ENCODE data around the gene CLPTM1L.
"Not testable (repeated sequence)": the region's sequence is repeated elsewhere in the genome, so short reads cannot be mapped to it uniquely, and the experiment has no call there.

Gene CLPTM1L

DNA sequence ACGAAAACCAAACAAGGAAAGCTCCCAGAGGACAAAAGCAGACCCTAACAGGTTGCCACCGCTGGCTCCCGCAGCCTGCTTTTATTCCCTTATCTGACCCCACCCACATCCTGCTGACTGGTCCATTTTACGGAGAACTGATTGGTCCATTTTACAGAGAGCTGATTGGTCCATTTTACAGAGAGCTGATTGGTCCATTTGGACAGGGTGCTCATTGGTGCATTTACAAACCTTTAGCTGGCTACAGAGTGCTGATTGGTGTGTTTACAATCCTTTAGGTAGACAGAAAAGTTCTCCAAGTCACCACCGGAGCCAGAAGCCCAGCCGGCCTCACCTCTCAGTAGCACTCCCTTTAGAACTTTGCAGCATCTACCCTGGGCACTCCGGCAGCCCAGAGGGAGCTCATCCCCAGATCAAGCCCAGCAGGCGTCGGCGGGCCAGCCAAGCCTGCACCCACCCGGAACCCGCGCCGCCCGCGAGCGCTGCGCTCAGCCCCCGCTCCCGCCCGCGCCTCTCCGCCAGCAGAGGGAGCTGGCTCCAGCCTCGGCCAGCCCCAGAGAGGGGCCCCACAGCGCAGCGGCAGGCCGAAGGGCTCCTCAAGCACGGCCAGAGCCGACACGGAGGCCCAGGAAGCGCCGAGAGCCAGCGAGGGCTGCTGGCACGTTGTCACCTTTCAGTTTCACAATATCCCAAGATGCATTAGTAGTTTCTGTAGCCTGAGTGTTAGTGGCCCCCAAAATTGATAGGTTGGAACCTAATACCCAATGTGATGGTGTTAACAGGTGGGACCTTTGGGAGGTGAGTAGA, 35.3 kb upstream of the CLPTM1L start:
- no peaks in the 10 kb centered on the region for H3K36me3 ChIP-seq (ENCODE audit: control insufficient read depth, insufficient read depth, low read length)
- no peak overlapping the region for H3K9ac ChIP-seq (ENCODE audit: low read length)
- H3K9me3 ChIP-seq (ENCODE audit: control insufficient read depth, insufficient read depth, low read depth, low read length) = peaks cover 12% of the 10 kb centered on the region; the same call in 1 of the 2 replicates
- no peak overlapping the region for H3K27ac ChIP-seq (ENCODE audit: low read depth, low read length)
- no peak overlapping the region for H3K4me3 ChIP-seq (ENCODE audit: low read depth, low read length)
- H3K27me3 ChIP-seq (ENCODE audit: control insufficient read depth, insufficient read depth, low read length) = peaks cover 55% of the 10 kb centered on the region
- peaks cover 4% of the 10 kb centered on the region; the same call in 1 of the 2 replicates for H3K4me1 ChIP-seq (ENCODE audit: control insufficient read depth, insufficient read depth, low read length)

DNA sequence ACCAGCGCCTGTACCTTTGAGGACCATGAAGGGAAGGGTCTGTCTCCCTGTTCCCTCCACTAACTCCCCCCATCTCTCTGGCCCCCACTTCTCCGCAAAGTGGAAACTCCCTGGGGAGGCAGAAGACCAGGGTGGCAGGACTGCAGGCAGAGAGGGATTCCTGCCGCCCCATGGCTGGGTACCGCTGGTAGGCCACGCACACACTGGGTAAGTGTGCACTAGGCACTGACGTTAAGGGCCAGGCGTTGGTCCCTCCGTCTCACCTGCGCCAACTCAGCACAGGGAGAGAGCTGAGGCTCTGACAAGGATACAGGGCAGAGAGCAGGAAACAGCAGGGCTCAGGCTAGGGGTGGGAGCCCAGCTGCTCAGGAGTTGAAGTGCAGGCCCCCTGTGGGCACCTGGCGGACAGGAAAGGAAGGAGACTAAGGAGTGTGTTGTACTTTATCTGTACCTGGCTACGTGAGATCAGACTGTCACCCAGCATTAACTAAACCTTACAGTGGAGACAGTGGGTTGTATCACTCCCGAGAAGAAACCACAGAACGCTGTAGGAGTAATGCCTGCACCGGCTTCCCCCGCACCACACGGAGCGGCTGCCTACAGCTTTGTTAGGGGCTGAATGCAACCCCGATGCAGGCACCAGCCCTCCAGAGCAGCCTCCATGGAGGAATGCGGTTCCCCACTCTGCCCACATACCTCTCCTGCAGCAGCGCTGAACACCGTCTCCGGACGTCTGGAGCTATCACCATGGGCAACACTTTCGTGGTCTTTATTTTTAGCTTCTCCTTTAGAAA, 34.2 kb upstream of the CLPTM1L start:
- H3K9me3 ChIP-seq (ENCODE audit: control insufficient read depth, insufficient read depth, low read depth, low read length) = peaks cover 12% of the 10 kb centered on the region; the same call in 1 of the 2 replicates
- H3K9ac ChIP-seq (ENCODE audit: low read length) = no peak overlapping the region
- no peak overlapping the region for H3K27ac ChIP-seq (ENCODE audit: low read depth, low read length)
- H3K36me3 ChIP-seq (ENCODE audit: control insufficient read depth, insufficient read depth, low read length) = no peaks in the 10 kb centered on the region
- no peak overlapping the region for H3K4me3 ChIP-seq (ENCODE audit: low read depth, low read length)
- H3K4me1 ChIP-seq (ENCODE audit: control insufficient read depth, insufficient read depth, low read length) = peaks cover 4% of the 10 kb centered on the region; the same call in 1 of the 2 replicates
- H3K27me3 ChIP-seq (ENCODE audit: control insufficient read depth, insufficient read depth, low read length) = peaks cover 48% of the 10 kb centered on the region

DNA sequence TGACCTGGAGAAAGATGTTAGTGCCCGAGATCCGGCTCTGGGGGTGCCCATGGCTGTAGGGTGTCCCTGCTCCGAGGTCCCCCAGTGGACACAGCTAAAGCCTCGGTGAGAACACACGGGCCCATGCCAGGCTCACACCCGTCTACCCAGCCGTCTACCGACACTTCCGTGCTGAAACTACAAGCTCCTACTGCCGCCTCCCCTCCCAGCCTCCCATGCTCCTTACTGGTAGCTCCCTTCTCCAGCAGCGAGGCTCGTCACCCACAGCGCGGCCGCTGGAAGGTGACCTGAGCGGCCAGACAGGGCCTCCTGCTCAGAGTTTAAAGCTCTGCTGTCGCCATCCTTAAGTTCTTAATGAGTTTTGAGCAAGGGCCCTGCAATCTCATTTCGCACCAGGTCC, 33.2 kb upstream of the CLPTM1L start:
- H3K27ac ChIP-seq (ENCODE audit: low read depth, low read length) = no peak overlapping the region
- H3K9ac ChIP-seq (ENCODE audit: low read length) = no peak overlapping the region
- H3K4me3 ChIP-seq (ENCODE audit: low read depth, low read length) = no peak overlapping the region
- peaks cover 39% of the 10 kb centered on the region for H3K27me3 ChIP-seq (ENCODE audit: control insufficient read depth, insufficient read depth, low read length)
- H3K36me3 ChIP-seq (ENCODE audit: control insufficient read depth, insufficient read depth, low read length) = no peaks in the 10 kb centered on the region
- H3K4me1 ChIP-seq (ENCODE audit: control insufficient read depth, insufficient read depth, low read length) = peaks cover 4% of the 10 kb centered on the region; the same call in 1 of the 2 replicates
- H3K9me3 ChIP-seq (ENCODE audit: control insufficient read depth, insufficient read depth, low read depth, low read length) = peaks cover 12% of the 10 kb centered on the region; the same call in 1 of the 2 replicates

DNA sequence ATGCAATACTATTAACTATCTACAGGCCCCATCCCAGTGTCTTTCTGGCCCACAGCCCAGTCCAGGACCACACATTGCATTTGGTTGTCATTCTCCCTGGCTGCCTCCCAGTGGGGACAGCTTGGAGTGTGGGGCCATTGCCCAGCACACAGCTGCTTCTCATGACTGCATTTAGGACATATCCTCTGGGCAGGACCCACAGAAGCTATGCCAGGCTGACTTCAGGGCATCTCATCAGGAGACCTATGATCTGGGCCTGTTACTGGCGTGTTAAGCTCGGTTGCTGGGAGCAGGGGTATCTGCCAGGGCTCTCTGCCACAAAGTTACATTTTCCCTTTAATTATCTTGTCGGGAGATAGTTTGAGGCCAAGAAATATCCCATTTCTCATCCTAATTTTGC, 32.1 kb upstream of the CLPTM1L start:
- H3K9ac ChIP-seq (ENCODE audit: low read length) = no peak overlapping the region
- H3K27me3 ChIP-seq (ENCODE audit: control insufficient read depth, insufficient read depth, low read length) = peaks cover 35% of the 10 kb centered on the region
- no peak overlapping the region for H3K27ac ChIP-seq (ENCODE audit: low read depth, low read length)
- H3K9me3 ChIP-seq (ENCODE audit: control insufficient read depth, insufficient read depth, low read depth, low read length) = peaks cover 12% of the 10 kb centered on the region; the same call in 1 of the 2 replicates
- peaks cover 4% of the 10 kb centered on the region; the same call in 1 of the 2 replicates for H3K4me1 ChIP-seq (ENCODE audit: control insufficient read depth, insufficient read depth, low read length)
- H3K4me3 ChIP-seq (ENCODE audit: low read depth, low read length) = no peak overlapping the region
- no peaks in the 10 kb centered on the region for H3K36me3 ChIP-seq (ENCODE audit: control insufficient read depth, insufficient read depth, low read length)

DNA sequence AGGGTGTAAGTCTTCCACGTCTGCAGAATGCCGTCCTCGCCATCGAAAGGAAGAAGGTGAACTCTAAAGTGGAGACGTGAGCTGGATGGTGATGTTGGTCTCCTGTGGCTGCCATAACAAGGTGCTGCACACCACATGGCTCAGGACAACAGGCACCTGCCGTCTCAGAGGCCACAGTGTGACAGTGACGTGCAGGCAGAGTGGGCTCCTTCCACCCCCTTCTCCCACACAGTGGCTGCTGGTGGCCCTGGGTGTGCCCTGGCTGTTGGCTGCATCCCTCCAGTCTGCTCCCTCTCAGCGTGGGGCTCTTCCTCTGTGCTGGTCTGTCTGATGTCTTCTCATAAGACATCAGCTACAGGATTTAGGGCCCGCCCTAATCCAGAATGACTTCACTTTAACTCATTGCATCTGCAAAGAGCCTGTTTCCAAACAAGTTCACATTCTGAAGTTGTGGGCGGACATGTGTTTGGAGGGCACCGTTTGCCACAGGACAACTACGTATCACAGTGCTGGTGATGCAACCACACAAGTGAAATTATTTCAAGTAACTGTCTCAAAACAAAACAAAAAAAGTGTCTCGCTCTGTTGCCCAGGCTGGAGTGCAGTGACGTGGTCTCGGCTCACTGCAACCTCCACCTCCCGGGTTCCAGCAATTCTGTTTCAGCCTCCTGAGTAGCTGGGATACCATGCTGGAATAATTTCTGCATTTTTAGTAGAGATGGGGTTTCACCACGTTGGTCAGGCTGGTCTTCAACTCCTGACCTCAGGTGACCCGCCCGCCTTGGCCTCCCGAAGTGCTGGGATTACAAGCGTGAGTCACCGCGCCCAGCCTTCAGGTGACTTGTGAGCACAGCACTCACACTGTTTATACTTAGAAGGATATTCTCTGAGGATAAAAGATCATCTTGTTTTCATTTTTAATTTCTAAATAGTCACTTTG, 31.2 kb upstream of the CLPTM1L start:
- Histone ChIP-seq H3K4me1 (ENCODE audit: control insufficient read depth, insufficient read depth, low read length) (peaks cover 4% of the 10 kb centered on the region; the same call in 1 of the 2 replicates), H3K4me3 (ENCODE audit: low read depth, low read length) (no peak overlapping the region), H3K27ac (ENCODE audit: low read depth, low read length) (no peak overlapping the region), H3K27me3 (ENCODE audit: control insufficient read depth, insufficient read depth, low read length) (peaks cover 28% of the 10 kb centered on the region), H3K9me3 (ENCODE audit: control insufficient read depth, insufficient read depth, low read depth, low read length) (peaks cover 12% of the 10 kb centered on the region; the same call in 1 of the 2 replicates), H3K36me3 (ENCODE audit: control insufficient read depth, insufficient read depth, low read length) (no peaks in the 10 kb centered on the region), H3K9ac (ENCODE audit: low read length) (no peak overlapping the region)

DNA sequence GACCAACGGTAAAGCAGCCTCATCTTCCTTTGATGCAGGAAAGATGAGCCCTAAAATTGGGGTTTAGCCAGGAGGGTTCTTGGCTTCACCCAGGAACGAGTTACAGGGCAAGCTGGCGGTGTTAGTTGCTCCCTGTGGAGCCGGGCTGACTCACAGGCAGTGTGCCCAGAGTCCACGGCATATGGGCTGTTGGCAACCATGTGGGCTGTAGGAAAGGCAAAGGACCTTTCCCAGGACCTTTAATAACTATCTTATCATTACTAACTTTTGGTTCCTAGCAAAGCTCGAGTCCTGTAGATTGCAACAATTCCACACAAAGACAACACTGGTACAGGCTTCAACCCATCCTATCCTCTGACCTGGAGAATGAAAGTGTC, 29.8 kb upstream of the CLPTM1L start:
- peaks cover 14% of the 10 kb centered on the region; the same call in 1 of the 2 replicates for H3K27me3 ChIP-seq (ENCODE audit: control insufficient read depth, insufficient read depth, low read length)
- peaks cover 10% of the 10 kb centered on the region; the same call in 1 of the 2 replicates for H3K9me3 ChIP-seq (ENCODE audit: control insufficient read depth, insufficient read depth, low read depth, low read length)
- no peak overlapping the region for H3K9ac ChIP-seq (ENCODE audit: low read length)
- H3K27ac ChIP-seq (ENCODE audit: low read depth, low read length) = no peak overlapping the region
- no peaks in the 10 kb centered on the region for H3K36me3 ChIP-seq (ENCODE audit: control insufficient read depth, insufficient read depth, low read length)
- H3K4me3 ChIP-seq (ENCODE audit: low read depth, low read length) = no peak overlapping the region
- no peaks in the 10 kb centered on the region for H3K4me1 ChIP-seq (ENCODE audit: control insufficient read depth, insufficient read depth, low read length)

DNA sequence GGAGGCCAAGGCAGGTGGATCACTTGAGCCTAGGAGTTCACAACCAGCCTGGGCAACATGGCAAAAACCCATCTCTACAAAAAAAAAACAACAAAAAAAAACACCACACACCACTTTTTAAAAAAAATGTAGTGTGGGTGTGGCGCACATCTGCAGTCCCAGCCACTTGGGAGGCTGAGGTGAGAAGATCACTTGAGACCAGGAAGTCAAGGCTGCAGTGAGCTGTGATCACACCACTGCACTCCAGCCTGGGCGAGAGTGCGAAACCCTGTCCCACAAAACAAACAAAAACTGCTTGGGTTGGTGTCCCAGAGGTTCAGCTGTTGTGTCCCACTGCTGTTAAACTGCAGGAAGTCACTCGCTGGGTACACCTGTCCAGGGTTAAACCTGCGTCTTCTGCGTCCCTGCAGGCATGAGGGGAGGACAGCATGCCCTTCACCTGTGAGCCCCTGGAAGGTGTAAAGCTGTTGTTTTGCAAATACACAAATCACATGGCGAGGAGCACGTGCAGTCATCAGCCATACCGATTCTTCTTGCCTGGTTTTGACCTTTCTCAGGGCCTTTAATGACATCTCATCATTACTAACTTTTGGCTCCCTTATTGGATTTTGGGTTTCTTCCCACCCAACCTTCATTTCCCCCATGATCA, 29.3 kb upstream of the CLPTM1L start:
- H3K9ac ChIP-seq (ENCODE audit: low read length) = no peak overlapping the region
- H3K36me3 ChIP-seq (ENCODE audit: control insufficient read depth, insufficient read depth, low read length) = no peaks in the 10 kb centered on the region
- H3K4me1 ChIP-seq (ENCODE audit: control insufficient read depth, insufficient read depth, low read length) = no peaks in the 10 kb centered on the region
- H3K27ac ChIP-seq (ENCODE audit: low read depth, low read length) = no peak overlapping the region
- peaks cover 11% of the 10 kb centered on the region; the same call in 1 of the 2 replicates for H3K27me3 ChIP-seq (ENCODE audit: control insufficient read depth, insufficient read depth, low read length)
- peaks cover 4% of the 10 kb centered on the region; the same call in 1 of the 2 replicates for H3K9me3 ChIP-seq (ENCODE audit: control insufficient read depth, insufficient read depth, low read depth, low read length)
- H3K4me3 ChIP-seq (ENCODE audit: low read depth, low read length) = no peak overlapping the region

DNA sequence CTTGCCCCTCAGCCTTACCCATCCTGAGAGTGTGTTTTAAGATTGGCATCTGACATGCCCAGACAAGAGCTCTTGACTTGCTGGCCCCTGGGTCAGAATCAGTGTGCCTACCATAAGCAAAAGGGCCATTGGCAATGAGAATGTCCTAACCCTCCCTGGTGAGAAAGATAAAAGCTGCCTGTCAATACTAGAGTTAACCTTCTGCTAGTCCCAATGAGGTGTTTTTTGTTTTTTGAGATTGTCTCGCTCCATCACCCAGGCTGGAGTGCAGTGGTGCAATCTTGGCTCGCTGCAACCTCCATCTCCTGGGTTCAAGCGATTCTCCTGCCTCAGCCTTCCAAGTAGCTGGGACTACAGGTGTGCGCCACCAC, 27.1 kb upstream of the CLPTM1L start:
- H3K27ac ChIP-seq (ENCODE audit: low read depth, low read length); H3K9ac ChIP-seq (ENCODE audit: low read length); H3K36me3 ChIP-seq (ENCODE audit: control insufficient read depth, insufficient read depth, low read length); H3K9me3 ChIP-seq (ENCODE audit: control insufficient read depth, insufficient read depth, low read depth, low read length); H3K27me3 ChIP-seq (ENCODE audit: control insufficient read depth, insufficient read depth, low read length); H3K4me3 ChIP-seq (ENCODE audit: low read depth, low read length); H3K4me1 ChIP-seq (ENCODE audit: control insufficient read depth, insufficient read depth, low read length): not testable (repeated sequence)

DNA sequence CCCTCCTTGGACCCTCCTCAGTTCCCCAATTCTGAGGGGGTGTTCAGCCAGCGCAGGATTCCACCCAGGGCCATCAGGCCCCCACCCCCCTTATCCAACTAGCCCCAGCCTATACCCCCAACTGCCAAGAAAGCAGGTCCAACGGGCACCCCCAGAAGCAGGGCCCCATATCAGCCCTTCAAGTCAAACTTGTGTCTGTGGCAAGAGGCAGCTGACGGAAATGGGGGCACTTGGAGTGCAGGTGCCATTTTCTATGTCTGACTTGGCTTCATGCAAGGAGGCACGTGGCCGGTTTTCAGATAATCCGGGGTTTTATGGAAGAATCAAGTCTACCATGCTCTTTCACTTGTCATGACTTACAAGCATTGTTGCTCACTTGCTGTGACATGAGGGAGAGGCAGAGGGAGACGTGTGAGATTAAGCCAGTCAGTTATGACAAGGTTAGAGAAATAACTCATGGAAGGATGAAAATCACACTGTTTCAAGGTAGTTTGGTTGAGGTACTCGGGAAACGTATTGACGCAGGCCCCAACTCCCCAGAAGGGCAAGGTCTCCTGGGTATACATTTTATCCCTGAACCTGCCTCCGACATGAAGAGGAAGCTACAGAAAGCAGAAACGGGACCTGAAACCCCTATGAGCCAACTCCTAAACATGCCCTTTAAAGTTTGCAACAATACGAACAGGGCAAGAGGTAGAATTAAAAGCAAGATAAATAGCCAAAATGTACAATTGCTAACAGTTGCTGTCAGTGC, 26.5 kb upstream of the CLPTM1L start:
- H3K27ac ChIP-seq (ENCODE audit: low read depth, low read length) = no peak overlapping the region
- H3K4me3 ChIP-seq (ENCODE audit: low read depth, low read length) = no peak overlapping the region
- no peak overlapping the region for H3K9ac ChIP-seq (ENCODE audit: low read length)
- peaks cover 11% of the 10 kb centered on the region; the same call in 1 of the 2 replicates for H3K27me3 ChIP-seq (ENCODE audit: control insufficient read depth, insufficient read depth, low read length)
- no peaks in the 10 kb centered on the region for H3K4me1 ChIP-seq (ENCODE audit: control insufficient read depth, insufficient read depth, low read length)
- no peaks in the 10 kb centered on the region for H3K9me3 ChIP-seq (ENCODE audit: control insufficient read depth, insufficient read depth, low read depth, low read length)
- no peaks in the 10 kb centered on the region for H3K36me3 ChIP-seq (ENCODE audit: control insufficient read depth, insufficient read depth, low read length)

Data from HUES6 (cell line).